ENCODE measurements around the gene SYNGR2. TPM values are rescaled to one million over a fixed set of nuclear protein-coding genes. Genes with fewer than 3 reads are reported as not detected.

SYNGR2 gene
- total and polyA plus RNA-seq, 9 of the 15 experiments (the other 6 are each of a cell fraction or from before 2014, with no cell fraction given): 1.4 to 173 (median 87.8) TPM

GRCh38 chr17:78144147-78144719, 24.1 kb upstream of the SYNGR2 start (continued):
- no peak for TF ChIP-seq THAP12 (CRISPR knock-in tag; IDR thresholded peaks at IDR 0.05)
- TF ChIP-seq ZMIZ1 (IDR thresholded peaks at IDR 0.05; ENCODE audit: low read depth in 2 of 2, low read length in 2 of 2): no peak
- TF ChIP-seq ZNF551 (CRISPR knock-in tag; IDR thresholded peaks at IDR 0.05): no peak
- TF ChIP-seq RAD21 (CRISPR knock-in tag; conservative IDR thresholded peaks at IDR 0.05 in 1 of 2, IDR thresholded peaks at IDR 0.05 in 1 of 2): peak in 1 of 2 experiments; percentile 32; a peak in 3 of 4 replicates
- no peak for TF ChIP-seq NFYB (IDR thresholded peaks at IDR 0.05; ENCODE audit: extremely low read depth, insufficient read length)
- TF ChIP-seq, protein P1, sequence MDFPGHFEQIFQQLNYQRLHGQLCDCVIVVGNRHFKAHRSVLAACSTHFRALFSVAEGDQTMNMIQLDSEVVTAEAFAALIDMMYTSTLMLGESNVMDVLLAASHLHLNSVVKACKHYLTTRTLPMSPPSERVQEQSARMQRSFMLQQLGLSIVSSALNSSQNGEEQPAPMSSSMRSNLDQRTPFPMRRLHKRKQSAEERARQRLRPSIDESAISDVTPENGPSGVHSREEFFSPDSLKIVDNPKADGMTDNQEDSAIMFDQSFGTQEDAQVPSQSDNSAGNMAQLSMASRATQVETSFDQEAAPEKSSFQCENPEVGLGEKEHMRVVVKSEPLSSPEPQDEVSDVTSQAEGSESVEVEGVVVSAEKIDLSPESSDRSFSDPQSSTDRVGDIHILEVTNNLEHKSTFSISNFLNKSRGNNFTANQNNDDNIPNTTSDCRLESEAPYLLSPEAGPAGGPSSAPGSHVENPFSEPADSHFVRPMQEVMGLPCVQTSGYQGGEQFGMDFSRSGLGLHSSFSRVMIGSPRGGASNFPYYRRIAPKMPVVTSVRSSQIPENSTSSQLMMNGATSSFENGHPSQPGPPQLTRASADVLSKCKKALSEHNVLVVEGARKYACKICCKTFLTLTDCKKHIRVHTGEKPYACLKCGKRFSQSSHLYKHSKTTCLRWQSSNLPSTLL (IDR thresholded peaks at IDR 0.05): no peak
- no peak for TF ChIP-seq RBM34 (IDR thresholded peaks at IDR 0.05; ENCODE audit: borderline replicate concordance, insufficient read depth, low read length)
- TF ChIP-seq ZNF695 (CRISPR knock-in tag; IDR thresholded peaks at IDR 0.05): no peak
- TF ChIP-seq MAX (CRISPR knock-in tag; IDR thresholded peaks at IDR 0.05): peak; percentile 84
- no peak for TF ChIP-seq SRSF9 (IDR thresholded peaks at IDR 0.05; ENCODE audit: borderline replicate concordance, low read depth, low read length)
- peak; percentile 41; the same call in 1 of the 2 replicates for TF ChIP-seq CTBP1 (IDR thresholded peaks at IDR 0.05; ENCODE audit: borderline replicate concordance)
- 0 out of 2 replicates have a peak, but pooled peaks have one; percentile 54 for TF ChIP-seq ZNF589 (CRISPR knock-in tag; IDR thresholded peaks at IDR 0.05; ENCODE audit: low read depth)
- no peak for TF ChIP-seq NFE2 (IDR thresholded peaks at IDR 0.05; ENCODE audit: low read depth)
- TF ChIP-seq CC2D1A (IDR thresholded peaks at IDR 0.05): no peak
- TF ChIP-seq HMGN3 (IDR thresholded peaks at IDR 0.05; ENCODE audit: borderline replicate concordance, extremely low read depth, insufficient read length, low read depth, low read length): no peak
- TF ChIP-seq ZNF212 (CRISPR knock-in tag; IDR thresholded peaks at IDR 0.05): no peak
- TF ChIP-seq ZNF133 (CRISPR knock-in tag; IDR thresholded peaks at IDR 0.05): no peak

Measured in K562 (cell line).